GM19351 (cell line): ENCODE data around the gene THSD4.

Experiments
- ATAC-seq: cut with Tn5 transposase; IDR thresholded peaks from one replicate; pipeline ENCODE4 v1.9.1; 2021; ENCODE audit warnings: mild to moderate bottlenecking, moderate library complexity; ENCODE audit not compliant: unreplicated experiment

THSD4 gene

DNA sequence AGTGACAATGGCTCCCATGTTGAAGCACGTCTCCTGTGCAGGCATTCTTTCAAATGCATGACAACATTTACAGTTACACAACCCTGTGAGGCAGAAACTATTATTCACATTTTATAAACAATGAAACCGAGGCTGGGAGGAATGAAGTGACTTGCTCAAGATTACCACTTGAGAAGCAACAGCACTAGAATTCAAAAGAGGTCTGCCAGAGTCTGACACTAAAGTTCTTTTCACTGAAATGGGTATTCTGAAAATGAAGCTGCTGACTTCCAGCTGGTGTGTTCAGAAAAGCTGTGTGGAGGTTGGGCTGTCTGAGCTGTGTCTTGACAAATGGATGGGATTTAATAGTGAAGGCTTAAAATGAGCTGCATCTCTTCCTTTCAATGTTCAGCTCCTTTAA, 104.4 kb downstream of the THSD4 start:
- no peak for ATAC-seq

DNA sequence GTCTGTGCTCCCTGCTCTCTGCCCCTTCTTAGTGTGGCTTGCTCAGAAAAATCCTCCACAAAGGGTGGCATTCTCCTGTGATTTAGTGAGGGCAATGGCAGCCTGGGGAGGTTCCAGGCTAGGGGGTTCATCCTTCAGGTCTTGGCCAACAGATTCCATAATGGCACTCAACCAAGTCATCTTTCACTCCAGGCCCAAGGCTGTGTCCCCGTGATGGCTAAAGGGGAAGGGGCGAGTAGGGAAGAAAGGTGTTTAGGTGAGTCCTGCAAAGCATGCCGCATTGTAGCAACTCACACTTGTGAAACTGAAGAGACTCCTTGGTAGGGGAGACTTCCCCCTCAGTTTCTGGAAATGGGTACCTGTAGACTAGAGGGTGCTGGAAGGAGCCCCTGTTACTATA, 105.6 kb downstream of the THSD4 start:
- no peak for ATAC-seq

DNA sequence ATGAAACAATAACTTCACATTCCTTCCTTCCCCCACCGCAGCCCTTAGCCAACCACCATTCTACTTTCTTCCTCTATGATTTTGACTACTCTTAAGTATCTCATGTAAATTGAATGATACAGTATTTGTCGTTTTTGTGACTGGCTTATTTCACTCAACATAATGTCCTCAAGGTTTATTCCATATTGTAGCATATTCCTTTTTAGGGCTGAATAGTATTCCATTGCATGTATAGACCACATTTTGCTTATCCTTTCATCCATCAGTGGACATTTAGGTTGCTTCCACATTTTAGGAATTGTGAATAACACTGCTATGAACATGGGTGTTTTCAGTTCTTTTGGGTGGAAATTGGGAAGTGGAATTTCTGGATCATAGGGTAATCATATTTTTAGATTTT, 106.1 kb downstream of the THSD4 start:
- ATAC-seq = no peak

DNA sequence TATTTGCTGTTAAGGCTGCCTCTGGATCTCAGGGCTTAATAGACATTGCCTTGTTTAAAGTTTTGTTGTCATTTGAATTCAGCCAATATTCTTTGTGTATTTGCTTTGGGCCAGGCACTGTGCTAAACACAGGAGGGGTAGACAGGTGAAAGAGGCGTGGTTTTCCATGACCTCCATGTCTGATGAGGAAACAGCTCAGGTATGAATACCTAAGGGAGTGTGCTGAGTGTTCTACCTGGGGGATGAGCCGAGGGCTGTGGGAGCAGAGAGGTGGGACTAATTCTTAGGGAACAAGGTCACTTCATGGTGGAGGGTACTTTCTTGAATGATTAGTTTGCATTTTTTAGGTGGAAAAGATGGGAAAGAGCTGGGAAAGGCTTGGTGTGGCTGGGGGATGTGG, 108.2 kb downstream of the THSD4 start:
- ATAC-seq = no peak

DNA sequence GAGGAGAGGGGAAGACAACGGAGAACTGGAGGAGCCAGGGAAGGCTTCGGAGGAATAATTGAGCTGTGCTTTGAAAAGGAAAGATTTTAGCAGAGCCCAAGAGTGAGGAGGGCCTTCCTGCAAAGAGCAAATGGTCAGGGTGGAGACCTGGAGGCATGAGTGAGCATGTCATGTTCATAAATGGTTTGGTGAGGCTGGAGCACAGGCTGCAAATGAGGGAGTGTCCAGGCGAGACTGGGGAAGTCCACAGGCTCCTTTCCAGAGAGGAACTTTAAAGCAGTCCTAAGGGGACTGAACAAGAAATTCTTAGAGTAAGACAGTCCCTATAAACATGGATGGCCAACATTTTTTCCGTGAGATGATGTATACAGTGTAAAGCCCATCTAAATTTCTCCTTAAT, 108.8 kb downstream of the THSD4 start:
- no peak for ATAC-seq

DNA sequence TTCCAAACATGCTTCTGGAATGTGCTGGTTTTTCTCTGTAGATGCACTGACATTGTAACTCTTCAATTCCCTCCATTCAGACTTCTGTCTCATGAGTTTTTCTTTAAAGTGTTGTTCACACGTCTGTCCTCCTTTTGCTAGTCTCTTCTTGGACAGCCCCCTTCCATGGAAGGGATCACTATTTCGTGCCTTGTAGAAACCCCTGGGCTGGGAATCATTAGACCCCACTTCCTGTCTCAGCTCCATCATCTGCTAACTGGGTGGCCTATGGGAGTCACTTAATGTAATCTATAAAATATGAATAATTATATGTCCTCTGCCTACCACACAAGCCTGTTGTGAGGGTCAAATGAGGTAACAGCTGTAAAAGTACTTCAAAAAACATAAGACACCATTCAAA, 110.6 kb downstream of the THSD4 start:
- no peak for ATAC-seq

DNA sequence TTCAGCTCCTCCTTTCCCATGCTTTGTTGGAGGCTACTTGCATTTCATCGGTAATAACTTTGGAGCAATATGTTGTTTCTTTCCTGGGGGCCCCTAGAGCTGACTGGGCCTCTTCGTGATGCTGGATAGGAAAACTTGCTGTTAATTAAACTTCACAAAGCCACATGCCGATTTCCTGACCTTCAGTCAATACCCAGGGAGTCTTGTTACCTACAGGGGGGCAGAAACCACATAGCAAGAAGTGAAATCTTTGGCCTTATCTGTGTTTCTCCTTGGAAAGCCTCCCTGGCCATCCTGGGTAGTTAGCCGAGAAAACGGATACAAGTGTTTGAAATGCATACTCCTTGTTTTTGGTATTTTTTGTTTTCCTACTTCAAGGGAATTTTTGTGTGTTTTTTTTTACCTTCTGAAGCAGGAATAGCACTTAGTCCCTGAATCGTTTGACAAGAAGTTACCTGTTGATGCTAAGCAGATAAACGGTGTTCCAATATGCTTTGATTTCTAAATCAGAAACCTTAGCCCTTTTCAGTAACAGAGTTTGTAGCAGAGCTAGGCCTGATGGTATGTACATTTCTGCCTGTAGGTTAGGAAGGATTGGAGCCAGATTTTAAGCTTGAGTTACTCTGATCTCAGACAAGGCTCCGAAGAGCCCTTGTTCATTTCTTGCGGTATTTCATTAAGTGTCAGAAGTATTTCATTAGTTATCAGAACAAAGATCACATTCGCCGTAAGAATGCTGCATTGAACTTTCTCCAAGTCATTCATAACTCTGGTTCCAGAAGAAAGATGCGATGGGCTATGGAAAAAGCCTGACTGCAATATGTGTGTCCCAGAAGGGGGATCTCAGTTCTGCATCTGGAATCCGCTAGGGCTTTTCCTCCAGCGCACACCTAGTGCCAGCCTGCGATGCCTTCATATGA, 111.5 kb downstream of the THSD4 start:
- ATAC-seq = no peak

DNA sequence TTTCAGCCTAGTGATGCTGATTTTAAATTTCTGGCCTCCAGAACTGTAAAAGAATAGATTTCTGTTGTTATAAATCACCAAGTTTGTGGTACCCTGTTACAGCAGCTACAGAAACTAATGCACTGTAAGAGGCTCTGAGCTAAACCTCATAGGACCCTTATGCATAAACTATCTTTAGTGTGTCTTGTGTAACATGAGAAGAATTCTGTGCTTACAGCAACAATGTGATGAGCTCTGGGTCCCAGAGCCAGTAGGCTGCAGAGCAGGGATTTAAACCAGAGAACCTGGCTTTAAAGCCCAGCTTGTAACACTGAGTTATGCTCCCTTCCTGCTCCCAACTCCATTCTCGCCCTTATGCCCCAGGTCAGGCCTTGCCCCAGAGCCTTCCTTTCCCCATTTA, 113.1 kb downstream of the THSD4 start:
- no peak for ATAC-seq

DNA sequence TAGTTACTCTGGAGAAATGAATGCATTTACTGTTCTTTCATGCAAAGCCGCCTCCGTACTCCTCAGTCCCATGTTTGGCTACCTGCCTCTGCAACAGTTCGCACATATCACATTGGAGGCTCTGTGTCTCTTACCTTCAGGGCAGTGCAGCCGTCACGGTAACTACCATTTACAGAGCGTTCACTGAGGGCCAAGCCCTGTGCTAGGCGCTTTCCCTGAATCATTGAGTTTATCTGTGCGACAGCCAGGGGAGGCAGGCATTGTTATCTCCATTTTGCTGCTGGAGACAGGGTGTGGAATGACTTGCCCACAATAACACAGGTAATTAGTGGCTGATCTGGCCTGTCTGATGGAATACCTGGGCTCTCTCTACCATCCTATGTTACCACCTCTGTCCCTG, 115.0 kb downstream of the THSD4 start:
- ATAC-seq = no peak

DNA sequence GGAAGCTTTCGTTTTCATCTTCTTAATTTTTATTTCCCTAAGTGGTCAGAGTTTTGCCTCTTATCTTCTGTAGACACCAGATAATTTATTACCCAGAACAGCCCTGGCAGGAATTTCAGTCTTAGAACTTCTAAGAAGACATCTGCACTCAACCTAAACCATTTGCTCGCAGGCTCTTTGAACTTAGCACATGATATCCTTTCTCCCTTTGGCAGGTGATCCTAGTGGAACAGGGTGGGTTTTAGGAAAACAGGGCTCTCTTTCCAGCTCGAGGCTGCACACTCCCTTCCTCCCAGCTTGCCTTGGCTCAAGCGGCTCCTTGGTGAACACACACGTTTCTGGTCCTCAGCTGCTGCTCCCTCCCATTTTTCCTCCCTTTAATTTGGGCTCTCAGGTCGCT, 116.5 kb downstream of the THSD4 start:
- ATAC-seq = no peak

DNA sequence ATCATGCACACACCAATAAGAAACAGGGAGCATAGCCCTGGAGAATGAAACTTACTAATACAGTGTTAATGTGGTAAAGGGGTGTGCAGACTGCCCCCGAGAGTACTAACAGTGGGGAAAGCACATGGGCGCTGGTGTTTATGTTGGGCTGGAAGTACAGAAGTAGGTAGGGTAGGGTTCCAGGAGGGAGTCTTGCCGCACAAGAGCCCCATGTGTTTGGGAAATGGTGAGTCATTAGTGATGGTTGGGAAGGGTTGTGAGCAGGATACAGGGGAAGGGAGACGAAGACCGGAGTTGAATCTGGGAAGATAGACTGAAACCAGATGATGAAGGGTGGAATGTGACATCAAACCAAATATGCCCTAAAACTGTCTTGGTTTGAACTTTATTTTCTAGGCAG, 117.1 kb downstream of the THSD4 start:
- ATAC-seq = no peak

DNA sequence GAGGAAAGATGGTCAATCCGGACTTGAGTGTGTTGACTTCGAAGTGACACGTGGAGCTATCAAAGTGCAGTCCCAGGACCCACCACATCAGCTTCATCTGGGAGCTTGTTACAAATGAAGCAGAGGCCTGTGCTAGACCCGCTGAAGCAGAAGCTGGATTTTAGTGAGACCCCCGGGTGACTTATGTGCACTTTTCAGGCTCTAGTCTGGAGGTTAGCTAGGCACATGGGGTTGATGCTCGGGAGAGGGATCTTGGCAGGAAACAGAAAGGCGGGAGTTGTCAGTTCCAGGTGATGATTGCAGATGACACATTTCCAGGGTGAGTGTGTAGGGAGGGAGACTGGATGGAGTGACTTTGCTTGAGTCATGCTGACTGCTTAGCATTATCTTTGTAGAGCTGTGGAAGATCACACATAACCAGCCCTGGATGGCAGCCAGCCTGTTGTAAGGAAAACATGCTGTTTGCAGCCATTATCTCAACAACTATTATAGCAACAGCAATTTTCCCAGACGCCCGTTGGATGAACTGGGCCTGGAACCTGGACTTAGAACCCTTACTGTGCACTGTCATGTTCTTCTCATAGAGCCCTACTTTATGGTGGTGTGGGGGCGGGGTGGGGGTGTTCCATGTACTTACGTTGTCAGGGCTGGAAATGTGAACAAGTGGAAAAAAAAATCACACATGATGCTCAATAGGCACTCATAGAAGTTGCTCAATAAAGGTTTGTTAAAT, 122.4 kb downstream of the THSD4 start:
- ATAC-seq = no peak

DNA sequence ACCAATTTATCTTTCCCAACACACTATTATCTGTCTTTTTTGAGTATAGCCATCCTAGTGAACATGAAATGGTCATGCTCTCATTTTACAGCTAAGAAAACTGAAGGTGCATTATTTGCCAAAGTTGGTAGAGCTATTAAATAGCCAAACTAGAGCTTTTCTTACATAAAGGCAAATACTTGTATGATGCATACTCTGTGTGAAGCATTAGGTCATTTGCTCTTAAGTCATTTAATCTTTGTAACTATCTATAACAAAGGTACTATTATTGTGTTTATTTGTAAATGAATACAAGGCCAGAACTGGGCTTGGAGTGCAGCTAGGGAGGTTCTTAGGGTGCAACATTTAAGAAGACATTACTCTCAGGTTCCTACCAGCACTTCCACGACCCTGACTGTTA, 123.7 kb downstream of the THSD4 start:
- no peak for ATAC-seq

DNA sequence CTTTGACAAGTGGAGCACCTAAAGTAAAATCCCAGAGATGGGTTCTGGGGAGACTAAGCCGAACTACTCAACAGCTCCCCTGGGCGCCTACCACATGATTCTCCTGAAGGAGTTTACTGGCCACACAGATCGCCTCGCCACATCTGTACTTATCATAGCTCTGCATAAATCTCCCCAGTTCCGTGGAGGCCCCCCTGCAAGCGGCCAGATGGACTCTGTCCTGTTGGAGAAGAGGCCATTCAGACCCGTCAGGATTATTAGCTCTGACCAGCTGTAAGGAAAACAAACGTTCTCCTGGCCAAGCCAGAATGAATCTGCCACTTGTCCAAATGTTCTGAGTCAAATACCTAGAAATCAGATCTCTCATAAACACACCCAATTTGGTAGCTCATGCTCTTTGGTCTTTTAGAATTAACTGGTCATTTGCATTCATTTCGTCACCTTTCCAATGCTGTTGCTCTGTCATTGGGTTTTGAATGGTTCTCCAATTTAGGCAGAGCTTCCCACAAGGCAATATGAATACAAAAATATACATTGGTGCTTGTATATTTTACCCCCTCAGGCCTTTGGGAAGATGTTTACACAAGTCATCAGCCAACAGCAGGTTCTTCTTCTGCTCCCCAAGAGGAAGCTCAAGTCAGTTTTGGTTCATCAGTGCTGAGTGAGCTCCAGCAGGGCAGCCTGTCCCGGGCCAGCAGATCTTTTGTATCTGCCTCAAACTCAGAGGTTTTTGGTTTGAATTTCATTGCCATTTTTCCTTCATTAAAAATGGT, 124.5 kb downstream of the THSD4 start:
- no peak for ATAC-seq

DNA sequence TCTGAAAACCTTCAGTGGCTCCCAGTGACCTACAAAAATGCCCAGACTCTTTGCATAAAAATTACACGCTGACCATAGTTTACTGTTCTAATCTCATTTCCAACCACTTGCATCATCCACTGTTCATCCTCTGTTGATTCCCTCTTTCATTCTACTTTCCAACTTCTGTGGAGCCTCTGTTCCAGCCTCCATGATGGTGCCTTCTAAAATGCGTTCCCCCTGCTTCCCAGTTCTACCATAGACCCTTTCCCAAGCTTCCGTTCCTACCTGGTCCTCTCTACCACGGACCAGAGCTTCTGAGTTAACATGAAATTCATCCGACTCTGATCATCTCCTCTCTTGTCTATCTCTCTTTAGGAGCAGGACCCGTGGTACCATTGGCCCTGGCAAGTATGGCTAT, 127.0 kb downstream of the THSD4 start:
- ATAC-seq = no peak

DNA sequence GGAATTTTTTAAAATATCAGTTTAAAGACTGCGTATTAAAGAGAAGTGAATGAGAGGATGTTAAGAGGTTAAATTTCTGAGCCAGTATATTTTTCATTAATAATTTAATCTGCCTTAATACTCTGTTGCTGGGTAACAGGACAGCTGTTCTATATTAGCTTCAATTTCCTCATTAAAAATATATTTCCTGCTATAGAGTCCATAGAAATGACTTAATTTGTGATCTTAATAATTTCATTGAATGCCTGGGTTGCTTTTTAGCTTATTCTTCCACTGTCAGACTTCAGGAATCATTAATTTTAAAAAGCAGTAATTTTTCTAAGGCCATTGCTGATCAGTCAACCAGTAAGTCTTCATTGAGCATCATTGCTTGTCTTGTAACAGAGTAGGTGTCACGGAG, 129.0 kb downstream of the THSD4 start:
- no peak for ATAC-seq

DNA sequence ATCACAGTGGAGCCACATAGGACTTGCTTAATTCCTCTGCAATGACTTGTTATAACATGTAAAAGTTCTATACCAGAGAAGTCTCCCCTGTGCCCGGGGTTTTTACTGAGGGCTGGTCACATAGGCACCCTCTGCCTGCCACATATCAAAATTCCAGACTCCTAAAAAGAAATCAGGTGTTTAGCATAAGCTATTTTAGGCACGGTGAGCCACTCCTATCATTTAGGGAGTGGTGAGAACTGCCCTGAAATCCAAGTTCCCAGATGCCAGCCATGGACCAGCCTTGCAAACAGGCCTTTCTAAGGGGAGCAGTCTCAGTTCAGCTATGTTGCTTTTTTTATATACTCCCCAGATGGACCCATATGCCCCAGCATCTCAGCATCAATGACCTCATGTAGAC, 130.3 kb downstream of the THSD4 start:
- no peak for ATAC-seq

DNA sequence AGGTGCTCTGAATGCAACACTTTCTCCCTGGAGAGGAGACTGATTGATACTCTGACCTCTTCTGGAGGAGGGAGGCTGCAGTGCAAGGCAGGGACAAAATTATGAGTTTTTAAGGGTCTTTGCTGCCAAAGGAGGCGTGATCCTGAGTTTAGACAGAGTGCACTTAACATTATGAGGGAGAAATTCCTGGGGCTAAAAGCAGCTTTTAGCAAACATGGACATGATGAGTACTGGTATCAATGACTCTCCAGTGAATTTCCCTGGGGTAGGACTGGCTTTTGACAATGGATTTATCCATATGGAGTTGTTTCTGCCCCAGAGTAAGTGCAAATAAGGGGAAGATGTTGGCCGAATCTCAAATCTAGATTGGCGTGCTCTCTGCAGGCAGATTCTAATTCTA, 133.1 kb downstream of the THSD4 start:
- no peak for ATAC-seq

DNA sequence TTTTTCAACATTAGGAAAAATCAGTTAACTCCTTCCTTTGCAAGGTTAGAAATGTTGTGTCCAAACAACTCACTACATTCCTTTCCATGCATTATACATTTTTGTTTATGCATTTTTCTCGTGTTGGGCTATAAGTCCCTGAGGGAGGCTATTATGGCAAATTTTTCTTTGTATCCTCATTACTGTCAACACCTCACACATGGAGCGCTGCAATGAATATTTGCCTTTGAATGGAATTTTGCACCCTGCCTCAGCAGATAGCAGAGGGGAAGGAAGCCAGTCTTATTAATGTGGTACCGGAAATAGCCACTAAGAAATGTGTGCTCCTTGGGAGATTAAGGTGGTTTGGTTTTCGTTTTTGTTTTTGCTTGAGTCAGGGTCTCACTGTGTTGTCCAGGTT, 134.7 kb downstream of the THSD4 start:
- no peak for ATAC-seq

DNA sequence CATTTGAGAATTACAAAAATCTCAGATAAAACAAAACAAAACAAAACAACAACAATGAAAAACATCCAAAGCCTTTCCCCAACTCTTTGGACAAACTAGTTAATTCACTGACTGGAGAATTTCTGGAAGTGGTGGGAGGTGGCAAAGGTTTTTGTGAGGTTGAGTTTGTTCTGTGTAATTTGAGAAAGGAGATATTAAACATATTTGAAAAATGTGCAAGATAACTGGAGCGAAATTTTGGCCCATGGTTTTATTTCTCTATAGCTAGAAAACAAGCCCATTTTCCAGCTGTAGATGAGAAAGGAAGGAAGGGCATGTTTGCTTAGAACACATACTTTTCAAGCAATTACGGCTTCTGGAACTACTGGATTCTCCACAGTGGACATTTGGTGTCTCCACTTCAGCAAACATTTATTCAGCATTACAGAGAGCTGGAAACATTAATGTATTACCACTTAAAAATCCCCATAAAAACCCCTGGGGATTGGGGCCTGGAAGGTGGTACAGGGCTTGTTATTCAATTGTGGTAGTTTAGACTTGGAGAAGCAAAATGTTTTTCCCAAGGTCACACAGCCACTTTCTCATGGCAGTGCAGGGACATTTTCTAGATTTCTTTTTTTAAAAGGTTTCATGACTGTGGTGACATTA, 135.8 kb downstream of the THSD4 start:
- ATAC-seq = no peak

DNA sequence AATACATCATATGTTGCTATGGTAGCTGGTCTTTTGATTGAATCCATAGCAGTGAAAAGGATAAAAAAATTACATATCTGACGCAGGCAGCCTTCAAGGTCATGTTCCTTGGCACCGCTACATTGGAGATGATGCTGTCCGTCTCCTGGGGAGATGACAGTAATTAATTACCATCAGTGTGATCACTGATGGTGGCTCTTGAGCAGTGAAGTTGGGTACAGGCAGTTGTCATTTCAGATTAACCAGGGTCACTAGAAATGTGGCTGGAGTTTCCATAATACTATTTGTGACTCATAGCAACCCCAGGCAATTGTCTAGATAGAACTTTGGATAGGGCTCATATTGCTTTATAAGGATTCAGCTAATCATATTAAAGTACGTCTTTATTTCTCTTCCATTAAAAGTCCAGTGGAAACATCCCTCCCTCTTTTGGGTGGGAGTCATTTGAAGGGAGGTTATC, 136.3 kb downstream of the THSD4 start:
- ATAC-seq = no peak
